ENCODE data around the gene FLNC.

The FLNC gene

DNA sequence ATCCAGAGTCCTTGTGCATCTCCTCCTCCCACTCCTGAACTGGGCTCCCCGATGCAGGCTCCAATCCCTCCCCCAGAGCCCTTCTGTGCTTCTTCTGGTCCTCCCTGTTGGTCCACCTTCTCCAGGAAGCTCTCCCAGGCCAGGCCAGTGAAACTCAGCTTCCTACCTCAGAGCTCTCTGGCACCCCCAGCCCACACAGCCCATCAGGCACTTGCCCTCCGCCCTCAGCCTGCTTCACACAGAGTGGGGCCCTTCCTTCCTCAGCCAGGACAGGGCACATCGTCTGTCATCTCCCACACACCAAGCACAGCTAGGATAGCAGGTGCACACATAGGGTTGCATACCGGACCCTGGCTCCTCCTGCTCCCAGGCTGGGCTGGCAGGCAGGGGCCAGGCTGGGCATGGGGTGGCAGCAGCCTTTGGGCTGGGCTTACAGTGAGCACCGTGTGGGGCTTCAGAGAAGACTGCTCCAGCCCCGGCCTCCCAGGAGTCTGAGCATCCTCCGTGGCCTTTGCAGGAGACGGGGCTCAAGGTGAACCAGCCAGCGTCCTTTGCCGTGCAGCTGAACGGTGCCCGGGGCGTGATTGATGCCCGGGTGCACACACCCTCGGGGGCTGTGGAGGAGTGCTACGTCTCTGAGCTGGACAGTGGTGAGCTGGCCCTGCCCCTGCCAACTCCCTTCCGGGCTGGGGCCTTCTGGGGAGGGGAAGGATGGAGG is 26.0 kb downstream of the FLNC start:
- POLR2A ChIA-PET = no interaction called here
- CTCF ChIA-PET = no interaction called here
- TF ChIP-seq NFRKB (IDR thresholded peaks at IDR 0.05) (no peak), FOXM1 (IDR thresholded peaks at IDR 0.05; ENCODE audit: borderline replicate concordance) (no peak), ELF4 (IDR thresholded peaks at IDR 0.05) (no peak), LEF1 (IDR thresholded peaks at IDR 0.05; ENCODE audit: borderline replicate concordance) (no peak)

GRCh38 chr7:128858380-128859231 is 28.4 kb downstream of the FLNC start:
- no peak for DNase-seq (ENCODE audit: extremely low spot score)
- POLR2A ChIA-PET = no interaction called here
- no peak for TF ChIP-seq LEF1 (IDR thresholded peaks at IDR 0.05; ENCODE audit: borderline replicate concordance)
- no peak for TF ChIP-seq FOXK2 (IDR thresholded peaks at IDR 0.05)
- TF ChIP-seq SUZ12 (IDR thresholded peaks at IDR 0.05) = no peak
- TF ChIP-seq ELF4 (IDR thresholded peaks at IDR 0.05) = no peak
- no peak for TF ChIP-seq L3MBTL2 (conservative IDR thresholded peaks at IDR 0.05)
- TF ChIP-seq TARDBP (IDR thresholded peaks at IDR 0.05) = no peak
- TF ChIP-seq FOXA1 (IDR thresholded peaks at IDR 0.05) = no peak
- TF ChIP-seq SP1 (IDR thresholded peaks at IDR 0.05) = no peak
- TF ChIP-seq NFRKB (IDR thresholded peaks at IDR 0.05) = no peak
- TF ChIP-seq BHLHE40 (IDR thresholded peaks at IDR 0.05; ENCODE audit: borderline replicate concordance) = no peak
- TF ChIP-seq, protein P1, sequence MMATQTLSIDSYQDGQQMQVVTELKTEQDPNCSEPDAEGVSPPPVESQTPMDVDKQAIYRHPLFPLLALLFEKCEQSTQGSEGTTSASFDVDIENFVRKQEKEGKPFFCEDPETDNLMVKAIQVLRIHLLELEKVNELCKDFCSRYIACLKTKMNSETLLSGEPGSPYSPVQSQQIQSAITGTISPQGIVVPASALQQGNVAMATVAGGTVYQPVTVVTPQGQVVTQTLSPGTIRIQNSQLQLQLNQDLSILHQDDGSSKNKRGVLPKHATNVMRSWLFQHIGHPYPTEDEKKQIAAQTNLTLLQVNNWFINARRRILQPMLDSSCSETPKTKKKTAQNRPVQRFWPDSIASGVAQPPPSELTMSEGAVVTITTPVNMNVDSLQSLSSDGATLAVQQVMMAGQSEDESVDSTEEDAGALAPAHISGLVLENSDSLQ (IDR thresholded peaks at IDR 0.05) = no peak
- TF ChIP-seq ARNT (IDR thresholded peaks at IDR 0.05) = no peak
- TF ChIP-seq ZNF384 (IDR thresholded peaks at IDR 0.05) = no peak
- no peak for TF ChIP-seq FOXM1 (IDR thresholded peaks at IDR 0.05; ENCODE audit: borderline replicate concordance)
- TF ChIP-seq HDGF (IDR thresholded peaks at IDR 0.05; ENCODE audit: borderline replicate concordance) = no peak
- no peak for TF ChIP-seq CTBP1 (IDR thresholded peaks at IDR 0.05; ENCODE audit: borderline replicate concordance)
- CTCF ChIA-PET = no interaction called here

More for the DNA sequence above, 26.0 kb downstream of the FLNC start:
- DNase-seq (ENCODE audit: extremely low spot score) = no peak

DNA sequence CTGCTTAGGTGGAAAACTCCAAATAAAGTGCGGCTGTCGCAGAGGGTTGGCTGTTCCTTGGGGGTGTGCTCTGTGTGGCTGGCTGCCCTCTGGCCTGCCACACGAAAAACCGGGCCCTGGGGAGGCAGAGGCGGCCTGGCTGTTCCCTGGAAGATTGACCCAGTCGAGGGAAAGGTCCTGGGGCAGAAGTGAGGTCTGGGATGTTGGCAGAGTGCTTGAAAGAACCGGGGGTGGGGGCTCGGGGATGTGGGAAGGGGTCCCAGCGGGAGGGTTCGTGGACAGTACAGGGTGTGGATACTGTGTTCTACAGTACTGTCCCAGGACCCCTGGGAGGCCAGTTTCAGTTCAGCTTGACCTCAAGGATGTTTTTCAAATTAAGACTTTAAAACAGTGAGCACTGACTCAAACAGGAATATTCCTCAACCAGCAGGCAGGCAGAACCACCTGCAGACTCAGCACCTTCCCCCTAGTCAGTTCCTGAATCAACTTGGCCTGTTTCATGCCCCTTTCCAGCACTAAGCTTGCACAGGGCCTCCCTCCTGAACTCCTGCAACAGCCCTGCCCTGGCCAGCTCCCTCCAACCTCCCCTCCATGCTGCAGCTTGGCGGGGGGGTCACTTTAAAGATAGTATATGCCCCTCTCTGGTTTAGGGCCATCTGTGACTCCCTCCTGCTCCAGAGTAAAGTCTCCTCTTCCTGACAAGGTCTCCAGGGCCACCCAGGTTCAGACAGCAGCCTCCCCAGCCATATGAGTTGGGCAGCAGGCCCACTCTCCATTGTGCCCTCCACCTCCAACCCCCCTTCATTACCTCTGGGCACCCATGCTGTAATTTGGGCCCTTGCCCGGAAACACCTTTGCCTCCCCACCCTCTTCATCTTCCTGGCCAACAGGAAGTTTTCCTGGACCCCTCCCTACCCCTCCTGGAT is 29.3 kb downstream of the FLNC start:
- POLR2A ChIA-PET = interaction anchor here (0.8 to 2.1 kb wide), 4 partner anchors 10 to 119 kb away, joined by 3 to 6 read pairs (median 3); no protein-coding TSS in a partner anchor
- TF ChIP-seq CTBP1 (IDR thresholded peaks at IDR 0.05; ENCODE audit: borderline replicate concordance) = no peak
- no peak for TF ChIP-seq L3MBTL2 (conservative IDR thresholded peaks at IDR 0.05)
- TF ChIP-seq BHLHE40 (IDR thresholded peaks at IDR 0.05; ENCODE audit: borderline replicate concordance) = no peak
- no peak for TF ChIP-seq FOXA1 (IDR thresholded peaks at IDR 0.05)
- TF ChIP-seq HDGF (IDR thresholded peaks at IDR 0.05; ENCODE audit: borderline replicate concordance) = no peak
- TF ChIP-seq NFRKB (IDR thresholded peaks at IDR 0.05) = no peak
- TF ChIP-seq SUZ12 (IDR thresholded peaks at IDR 0.05) = no peak
- TF ChIP-seq TARDBP (IDR thresholded peaks at IDR 0.05) = no peak
- no peak for TF ChIP-seq LEF1 (IDR thresholded peaks at IDR 0.05; ENCODE audit: borderline replicate concordance)
- TF ChIP-seq FOXK2 (IDR thresholded peaks at IDR 0.05) = no peak
- no peak for TF ChIP-seq ARNT (IDR thresholded peaks at IDR 0.05)
- no peak for TF ChIP-seq ZNF384 (IDR thresholded peaks at IDR 0.05)
- TF ChIP-seq ELF4 (IDR thresholded peaks at IDR 0.05) = no peak
- no peak for TF ChIP-seq FOXM1 (IDR thresholded peaks at IDR 0.05; ENCODE audit: borderline replicate concordance)
- no peak for DNase-seq (ENCODE audit: extremely low spot score)
- CTCF ChIA-PET = interaction anchor here (0.5 to 1.5 kb wide), 5 partner anchors 21 to 1151 kb away, joined by 3 to 5 read pairs (median 3); no protein-coding TSS in a partner anchor

DNA sequence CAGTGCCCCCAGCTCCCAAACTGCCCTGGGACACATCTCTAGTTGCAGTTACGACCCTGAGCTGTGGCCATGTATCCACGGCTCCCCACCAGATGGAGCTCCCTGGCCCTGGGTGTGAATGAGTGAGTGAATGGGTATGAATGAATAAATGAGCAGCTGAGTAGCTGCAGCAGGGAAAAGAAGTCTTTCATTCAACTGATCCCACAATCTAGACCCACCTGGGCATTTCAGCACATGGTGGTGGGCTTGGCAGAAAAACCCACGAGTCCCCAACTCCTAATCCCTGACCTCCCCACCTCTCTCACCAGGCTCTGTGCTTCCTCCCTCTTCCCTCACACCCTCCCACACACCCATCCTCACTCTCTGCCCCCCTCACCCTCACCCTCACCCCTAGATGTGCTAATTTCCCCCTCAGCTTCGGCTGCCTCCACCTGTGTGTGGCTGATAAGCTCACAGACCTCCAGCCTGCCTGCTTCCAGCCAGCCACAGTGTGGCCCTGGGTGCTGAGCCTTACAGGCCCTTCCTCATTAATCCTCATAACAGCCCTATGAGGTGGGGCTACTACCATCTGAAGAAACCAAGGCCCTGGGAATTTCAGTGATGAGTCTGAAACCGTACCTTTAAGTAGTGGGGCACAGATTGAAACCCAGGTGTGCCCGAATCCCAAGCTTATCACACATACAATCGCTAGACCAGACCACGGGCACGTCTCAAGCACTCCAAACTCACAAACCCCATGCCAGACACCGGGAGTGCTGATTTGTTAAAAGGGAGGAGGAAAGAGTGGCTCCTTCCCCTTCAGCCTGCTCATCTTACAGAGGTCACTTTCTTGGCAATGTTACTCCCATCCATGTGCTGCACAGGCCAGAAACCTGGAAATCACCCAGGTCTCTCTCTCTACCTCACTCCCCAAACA is 30.2 kb downstream of the FLNC start:
- no peak for DNase-seq (ENCODE audit: extremely low spot score)
- no peak for TF ChIP-seq FOXM1 (IDR thresholded peaks at IDR 0.05; ENCODE audit: borderline replicate concordance)
- TF ChIP-seq ARNT (IDR thresholded peaks at IDR 0.05) = no peak
- no peak for TF ChIP-seq LEF1 (IDR thresholded peaks at IDR 0.05; ENCODE audit: borderline replicate concordance)
- ChIA-PET CTCF (interaction anchor here (0.6 to 1.5 kb wide), 4 partner anchors 20 to 1151 kb away, joined by 3 to 5 read pairs (median 4); no protein-coding TSS in a partner anchor), POLR2A (interaction anchor here (1.0 to 2.1 kb wide), 3 partner anchors 16 to 120 kb away, joined by 3 to 6 read pairs (median 3); no protein-coding TSS in a partner anchor)

GRCh38 chr7:128861957-128862570 is 31.9 kb downstream of the FLNC start:
- TF ChIP-seq SUZ12 (IDR thresholded peaks at IDR 0.05) = no peak
- DNase-seq (ENCODE audit: extremely low spot score) = no peak
- POLR2A ChIA-PET = interaction anchor here (0.6 to 3.1 kb wide), 15 partner anchors 11 to 257 kb away, joined by 3 to 32 read pairs (median 4); partner anchors contain the start of gene CALU
- CTCF ChIA-PET = interaction anchor here (0.9 to 2.8 kb wide), 5 partner anchors 11 to 437 kb away, joined by 3 to 13 read pairs (median 6); no protein-coding TSS in a partner anchor
